ENCODE results near the gene PIP5K1C.

Gene PIP5K1C, protein sequence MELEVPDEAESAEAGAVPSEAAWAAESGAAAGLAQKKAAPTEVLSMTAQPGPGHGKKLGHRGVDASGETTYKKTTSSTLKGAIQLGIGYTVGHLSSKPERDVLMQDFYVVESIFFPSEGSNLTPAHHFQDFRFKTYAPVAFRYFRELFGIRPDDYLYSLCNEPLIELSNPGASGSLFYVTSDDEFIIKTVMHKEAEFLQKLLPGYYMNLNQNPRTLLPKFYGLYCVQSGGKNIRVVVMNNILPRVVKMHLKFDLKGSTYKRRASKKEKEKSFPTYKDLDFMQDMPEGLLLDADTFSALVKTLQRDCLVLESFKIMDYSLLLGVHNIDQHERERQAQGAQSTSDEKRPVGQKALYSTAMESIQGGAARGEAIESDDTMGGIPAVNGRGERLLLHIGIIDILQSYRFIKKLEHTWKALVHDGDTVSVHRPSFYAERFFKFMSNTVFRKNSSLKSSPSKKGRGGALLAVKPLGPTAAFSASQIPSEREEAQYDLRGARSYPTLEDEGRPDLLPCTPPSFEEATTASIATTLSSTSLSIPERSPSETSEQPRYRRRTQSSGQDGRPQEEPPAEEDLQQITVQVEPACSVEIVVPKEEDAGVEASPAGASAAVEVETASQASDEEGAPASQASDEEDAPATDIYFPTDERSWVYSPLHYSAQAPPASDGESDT

DNA sequence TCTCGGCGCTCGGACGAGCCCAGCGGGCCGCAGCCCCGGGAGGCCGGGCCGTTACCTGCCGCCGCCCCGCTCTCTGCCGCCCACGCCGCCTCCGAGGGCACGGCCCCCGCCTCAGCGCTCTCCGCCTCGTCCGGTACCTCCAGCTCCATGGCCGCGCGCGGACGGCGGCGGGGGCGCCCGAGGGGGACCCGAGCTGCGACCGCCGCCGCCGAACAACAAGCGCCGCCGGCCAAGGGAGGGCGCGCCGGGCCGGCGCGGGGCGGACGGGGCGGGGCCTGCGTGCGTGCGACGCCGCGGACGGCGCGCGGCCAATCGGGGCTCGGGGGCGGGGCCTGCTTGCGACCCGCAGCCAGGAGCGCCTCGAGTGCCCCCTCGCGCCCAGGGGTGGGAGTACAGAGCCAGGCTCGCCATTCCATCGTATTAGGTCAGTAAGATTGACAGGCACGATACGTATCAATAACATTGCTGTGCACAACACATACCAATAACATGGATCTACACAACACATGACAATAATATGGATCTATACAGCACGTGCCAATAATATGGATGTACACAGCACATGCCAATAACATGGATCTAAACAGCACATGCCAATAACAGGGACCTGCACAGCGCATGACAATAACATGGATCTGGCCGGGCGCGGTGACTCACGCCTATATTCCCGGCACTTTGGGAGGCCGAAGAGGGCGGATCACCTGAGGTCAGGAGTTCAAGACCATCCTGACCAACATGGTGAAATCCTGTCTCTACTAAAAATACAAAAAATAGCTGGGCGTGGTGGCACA is at the start of gene PIP5K1C:
TSS of gene PIP5K1C (minus strand) at position 227 of the 791 bp plus-strand sequence. CDS start at position 149, 78 bp downstream.
- peak; percentile 87 for DNase-seq

DNA sequence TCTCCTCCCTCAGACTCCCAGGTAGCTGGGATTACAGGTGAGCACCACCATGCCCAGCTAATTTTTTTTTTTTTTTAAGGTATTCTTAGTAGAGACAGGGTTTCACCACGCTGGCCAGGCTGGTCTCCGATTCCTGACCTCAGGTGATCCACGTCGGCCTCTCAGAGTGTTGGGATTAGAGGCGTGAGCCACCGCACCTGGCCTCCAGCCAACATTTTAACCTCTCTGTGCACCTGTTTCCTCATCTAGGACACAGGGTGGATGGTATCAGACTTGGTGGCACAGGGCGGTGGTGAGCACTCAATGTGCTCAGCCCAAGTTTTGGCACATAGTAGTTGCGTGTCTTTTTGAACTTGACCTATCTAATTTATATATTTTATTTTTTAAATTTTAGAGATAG is 48.7 kb upstream of the PIP5K1C start:
- no peak for DNase-seq

GRCh38 chr19:3746371-3747056 is 46.2 kb upstream of the PIP5K1C start:
- DNase-seq: no peak

DNA sequence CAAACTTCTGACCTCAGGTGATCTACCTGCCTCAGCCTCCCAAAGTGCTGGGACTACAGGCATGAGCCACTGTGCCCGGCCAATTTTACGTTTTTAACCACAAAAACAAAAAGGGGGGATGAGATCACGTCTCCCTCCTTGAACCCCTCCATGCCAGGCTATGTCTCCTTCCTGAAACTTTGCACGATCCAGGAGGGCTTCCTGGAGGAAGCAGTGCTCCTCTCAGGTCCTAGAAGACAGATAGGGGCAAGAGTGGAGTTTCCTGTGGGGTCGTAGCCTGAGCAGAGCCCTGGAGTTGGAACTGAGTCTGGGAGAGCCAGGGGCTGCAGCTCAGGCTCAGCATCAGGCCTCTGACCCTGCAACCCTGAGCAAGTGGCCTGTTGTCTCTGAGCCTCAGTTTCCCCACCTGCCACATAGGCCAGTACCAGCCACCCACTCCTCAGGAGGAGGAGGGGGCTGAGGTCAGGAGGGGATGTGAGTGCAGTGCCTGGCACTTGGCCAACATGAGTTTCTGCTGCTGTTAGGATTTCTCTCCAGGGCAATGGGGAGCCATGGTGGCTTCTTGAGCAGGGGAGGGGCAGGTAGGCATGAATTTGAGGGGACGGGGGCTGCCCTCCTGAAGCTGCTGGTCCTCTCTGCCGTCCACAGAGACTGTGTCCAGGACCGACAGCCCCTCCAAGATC is 45.2 kb upstream of the PIP5K1C start:
- no peak for DNase-seq

GRCh38 chr19:3743486-3743885 is 43.2 kb upstream of the PIP5K1C start:
- no peak for DNase-seq

- DNase-seq: no peak
Observed at GRCh38 chr19:3740431-3740830, 40.2 kb upstream of the PIP5K1C start.

- DNase-seq: no peak
Observed at GRCh38 chr19:3738477-3739220, 38.4 kb upstream of the PIP5K1C start.

DNA sequence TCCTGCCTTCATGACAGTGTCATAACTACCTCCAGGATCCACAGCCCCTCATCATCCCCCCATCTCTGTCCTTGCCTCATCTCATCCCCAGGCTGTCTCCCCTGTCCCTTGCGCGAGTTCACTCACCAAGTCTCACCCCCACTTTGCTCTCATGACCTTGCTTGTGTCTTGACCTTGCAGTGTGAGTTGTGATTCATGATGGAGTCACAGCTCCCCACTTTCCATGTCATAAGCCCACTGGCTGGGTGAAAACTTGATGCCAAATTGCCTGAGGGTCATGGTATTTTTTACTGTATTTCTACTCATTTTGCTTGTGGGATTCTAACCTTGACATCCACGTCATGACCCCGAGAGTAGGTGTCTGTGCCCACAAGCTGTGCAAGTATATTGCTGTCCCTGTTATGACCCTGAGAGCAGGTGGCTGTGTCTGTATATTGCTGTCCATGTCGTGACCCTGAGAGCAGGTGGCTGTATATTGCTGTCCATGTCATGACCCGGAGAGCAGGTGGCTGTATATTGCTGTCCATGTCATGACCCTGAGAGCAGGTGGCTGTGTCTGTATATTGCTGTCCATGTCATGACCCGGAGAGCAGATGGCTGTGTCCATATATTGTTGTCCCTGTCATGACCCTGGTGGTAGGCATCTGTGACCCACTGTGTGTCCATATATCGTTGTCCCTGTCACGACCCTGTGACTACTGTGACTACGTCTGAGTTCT is 37.4 kb upstream of the PIP5K1C start:
- no peak for DNase-seq

DNA sequence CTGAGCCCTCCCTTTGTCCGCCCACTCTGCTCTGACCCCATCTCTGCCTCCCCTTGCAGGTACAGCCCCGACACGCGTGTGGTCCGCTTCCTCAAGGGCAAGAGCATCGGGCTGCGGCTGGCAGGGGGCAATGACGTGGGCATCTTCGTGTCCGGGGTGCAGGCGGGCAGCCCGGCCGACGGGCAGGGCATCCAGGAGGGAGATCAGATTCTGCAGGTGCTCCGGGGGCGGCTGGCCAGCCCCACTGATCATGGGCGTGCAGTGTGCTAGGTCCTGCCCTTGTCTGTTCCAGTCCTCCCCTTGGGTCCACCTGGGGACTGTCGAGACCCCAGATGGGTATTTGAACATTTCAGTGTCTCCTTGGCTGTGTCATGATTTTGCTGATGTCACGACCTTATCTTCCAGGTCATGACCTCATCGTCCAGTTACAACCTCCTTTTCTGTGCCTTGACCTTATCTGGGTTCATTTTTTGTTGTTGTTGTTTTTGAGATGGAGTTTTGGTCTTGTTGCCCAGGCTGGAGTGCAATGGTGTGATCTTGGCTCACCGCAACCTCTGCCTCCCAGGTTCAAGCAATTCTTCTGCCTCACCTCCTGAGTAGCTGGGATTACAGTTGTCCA is 35.9 kb upstream of the PIP5K1C start:
- no peak for DNase-seq

- no peak for DNase-seq
Observed at GRCh38 chr19:3734310-3734600, 34.0 kb upstream of the PIP5K1C start.

DNA sequence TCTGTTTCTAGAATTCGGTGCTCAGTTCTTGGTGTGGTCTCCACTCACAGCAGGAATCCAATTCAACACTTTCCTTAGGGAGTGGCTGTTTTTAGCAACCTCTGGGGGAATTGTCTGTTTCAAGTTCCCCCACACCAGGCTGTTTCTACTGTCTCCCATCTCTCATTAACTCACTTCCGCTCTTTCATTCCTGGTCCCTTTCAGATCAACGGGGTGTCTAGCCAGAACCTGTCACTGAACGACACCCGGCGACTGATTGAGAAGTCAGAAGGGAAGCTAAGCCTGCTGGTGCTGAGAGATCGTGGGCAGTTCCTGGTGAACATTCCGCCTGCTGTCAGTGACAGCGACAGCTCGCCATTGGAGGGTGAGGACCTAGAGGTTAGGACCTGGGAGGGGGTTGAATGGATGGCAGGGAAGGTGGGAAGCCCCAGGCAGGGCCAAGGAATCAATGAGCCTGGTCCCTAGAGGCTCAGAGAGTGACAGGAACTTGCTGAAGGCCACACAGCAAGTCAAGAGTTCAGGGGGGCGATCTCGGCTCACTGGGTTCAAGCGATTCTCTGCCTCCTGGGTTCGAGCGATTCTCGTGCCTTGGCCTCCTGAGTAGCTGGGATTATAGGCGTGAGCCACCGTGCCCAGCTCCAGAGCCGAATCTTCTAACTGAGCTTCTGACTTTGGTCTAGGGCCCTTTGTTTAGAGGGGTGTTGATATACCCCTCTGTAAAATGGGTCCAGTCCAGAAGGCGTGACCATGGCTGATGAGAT is 33.5 kb upstream of the PIP5K1C start:
- DNase-seq: no peak

- DNase-seq: no peak
Observed at GRCh38 chr19:3732108-3732507, 31.8 kb upstream of the PIP5K1C start.

DNA sequence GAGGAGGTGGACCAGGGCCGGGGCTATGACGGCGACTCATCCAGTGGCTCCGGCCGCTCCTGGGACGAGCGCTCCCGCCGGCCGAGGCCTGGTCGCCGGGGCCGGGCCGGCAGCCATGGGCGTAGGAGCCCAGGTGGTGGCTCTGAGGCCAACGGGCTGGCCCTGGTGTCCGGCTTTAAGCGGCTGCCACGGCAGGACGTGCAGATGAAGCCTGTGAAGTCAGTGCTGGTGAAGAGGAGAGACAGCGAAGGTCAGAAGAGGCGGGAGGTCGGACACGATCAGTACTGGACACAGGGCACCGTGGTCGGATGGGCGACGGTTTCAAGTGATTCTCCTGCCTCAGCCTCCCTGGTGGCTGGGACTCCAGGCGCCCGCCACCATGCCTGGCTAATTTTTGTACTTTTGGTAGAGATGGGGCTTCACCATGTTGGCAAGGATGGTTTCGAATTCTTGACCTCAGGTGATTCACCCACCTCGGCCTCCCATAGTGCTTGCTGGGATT is 30.2 kb upstream of the PIP5K1C start:
- no peak for DNase-seq

DNA sequence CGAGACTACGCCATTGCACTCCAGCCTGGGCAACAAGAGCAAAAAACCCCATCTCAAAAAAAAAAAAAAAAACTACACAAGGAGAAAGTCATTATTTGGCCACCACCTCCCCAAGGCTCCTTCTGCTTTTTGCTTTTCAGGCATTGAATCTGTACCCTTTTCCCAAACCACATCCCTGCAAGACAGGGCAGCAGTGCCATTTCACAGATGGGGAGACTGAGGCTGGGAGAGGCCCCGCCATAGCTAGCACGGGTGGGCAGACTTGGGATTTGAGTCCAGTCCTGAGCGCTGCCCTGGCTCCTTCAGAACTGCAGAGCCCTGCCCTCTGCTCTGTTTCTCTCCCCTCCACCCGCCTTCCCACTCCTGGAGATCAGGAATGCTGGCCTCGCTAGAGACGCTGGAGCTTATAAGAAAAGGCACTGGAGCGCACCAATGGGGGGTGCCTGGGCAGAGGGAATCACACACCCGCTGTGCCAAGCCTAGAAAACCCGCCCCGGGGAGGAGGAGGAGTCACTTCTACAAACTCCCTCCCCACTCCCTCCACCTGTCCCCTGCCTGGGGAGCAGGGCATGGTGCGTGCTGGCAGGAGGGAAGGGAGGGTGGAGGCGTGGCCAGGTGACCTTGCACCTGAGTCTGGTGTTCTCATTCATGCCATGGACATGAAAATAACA is 25.5 kb upstream of the PIP5K1C start:
- DNase-seq: no peak

DNA sequence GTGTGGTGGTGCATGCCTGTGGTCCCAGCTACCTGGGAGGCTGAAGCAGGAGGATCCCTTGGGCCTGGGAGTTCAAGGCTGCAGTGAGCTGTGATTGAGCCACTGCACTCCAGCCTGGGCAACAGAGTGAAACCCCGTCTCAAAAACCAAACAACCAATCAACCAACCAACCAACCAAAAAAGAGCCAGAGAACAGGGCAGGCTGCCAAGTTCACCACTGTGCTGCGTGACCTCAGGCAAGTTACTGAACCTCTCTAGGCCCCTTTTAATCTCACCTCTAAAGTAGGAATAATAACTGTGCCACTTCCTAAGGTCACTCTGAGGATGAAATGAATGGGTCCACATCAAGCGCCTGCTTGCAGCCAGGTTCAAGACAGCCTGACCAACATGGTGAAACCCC is 24.9 kb upstream of the PIP5K1C start:
- no peak for DNase-seq

GRCh38 chr19:3723883-3724282 is 23.6 kb upstream of the PIP5K1C start:
- no peak for DNase-seq

DNA sequence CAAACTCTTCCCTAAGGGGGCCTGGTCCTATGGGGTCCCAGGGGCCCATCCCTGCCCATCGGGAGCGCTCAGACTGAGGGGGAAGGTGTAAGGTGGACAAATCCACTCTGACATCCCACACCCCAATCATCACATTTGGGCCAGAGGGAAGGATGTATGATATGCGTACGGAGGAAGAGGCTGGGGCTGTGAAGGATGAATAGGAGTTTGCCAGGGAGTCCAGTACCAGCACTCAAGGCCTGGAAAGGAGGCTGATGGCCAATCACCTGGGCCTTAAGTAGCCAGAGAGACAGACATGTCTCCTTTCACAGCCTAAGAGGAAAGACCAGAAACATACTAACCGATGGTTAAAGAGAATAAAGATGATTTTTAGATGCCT is 22.8 kb upstream of the PIP5K1C start:
- no peak for DNase-seq

GRCh38 chr19:3722443-3723109 is 22.3 kb upstream of the PIP5K1C start:
- DNase-seq: no peak

Measured in activated effector memory CD4-positive, alpha-beta T cell treated with Interleukin-2 at 50 U/mL for 16 hours (primary cell).